Activated T-cell treated with anti-CD3 and anti-CD28 coated beads, Interleukin-2, amount 50 U/mL, for 4 hours (primary cell): Measurements from ENCODE around the gene FOXO1. TPM values are rescaled to one million over a fixed set of nuclear protein-coding genes. Genes with fewer than 3 reads are reported as not detected.
A peak's percentile ranks its signal among the peaks of the same experiment; 100 is the strongest.

ENCODE experiments used
- ATAC-seq, 2 donors: fragments of 200-7000 bp; cut with Tn5 transposase; one replicate each; pipeline ENCODE4 v1.10.0; 2021
- DNase-seq: peaks from one replicate; pipeline ENCODE4 v3.0.0-alpha.2; 2020
- H3K27me3 Mint-ChIP-seq: one replicate; pipeline ENCODE4 v1.8.0; 2021; ENCODE audit warnings: low read depth, mixed read lengths
- H3K36me3 Mint-ChIP-seq: one replicate; pipeline ENCODE4 v1.8.0; 2022; ENCODE audit warnings: mixed read lengths; ENCODE audit not compliant: insufficient read depth
- H3K4me1 Mint-ChIP-seq: one replicate; pipeline ENCODE4 v1.8.0; 2021; ENCODE audit warnings: low read depth, mixed read lengths
- H3K4me3 Mint-ChIP-seq: one replicate; pipeline ENCODE4 v1.8.0; 2021; ENCODE audit warnings: mild to moderate bottlenecking, moderate library complexity, mixed read lengths
- H3K9me3 Mint-ChIP-seq: one replicate; pipeline ENCODE4 v1.8.0; 2021; ENCODE audit warnings: mixed read lengths
- total RNA-seq, 3 donors: library from RNA; stranded (reverse); gene quantifications; one replicate each; pipeline ENCODE4 v1.2.1, GENCODE V29; 2021

FOXO1 gene
- total RNA-seq, 3 donors from 2014 or later = 61.1 to 64.0 (median 62.7) TPM

GRCh38 chr13:40660141-40660664 lies 6.2 kb downstream of the FOXO1 start:
- peaks cover 26% of the 10 kb centered on the region for H3K36me3 Mint-ChIP-seq
- peaks cover 72% of the 10 kb centered on the region for H3K4me1 Mint-ChIP-seq
- ATAC-seq (no peak), DNase-seq (no peak)
- peak overlapping the region; percentile 45 for H3K4me3 Mint-ChIP-seq
- peaks cover 4% of the 10 kb centered on the region for H3K9me3 Mint-ChIP-seq
- no peaks in the 10 kb centered on the region for H3K27me3 Mint-ChIP-seq

GRCh38 chr13:40657951-40658350 lies 8.5 kb downstream of the FOXO1 start:
- Mint-ChIP-seq H3K9me3 (peaks cover 4% of the 10 kb centered on the region), H3K4me1 (peaks cover 92% of the 10 kb centered on the region), H3K36me3 (peaks cover 27% of the 10 kb centered on the region), H3K27me3 (no peaks in the 10 kb centered on the region), H3K4me3 (peak overlapping the region; percentile 24)
- DNase-seq = no peak
- ATAC-seq = no peak

DNA sequence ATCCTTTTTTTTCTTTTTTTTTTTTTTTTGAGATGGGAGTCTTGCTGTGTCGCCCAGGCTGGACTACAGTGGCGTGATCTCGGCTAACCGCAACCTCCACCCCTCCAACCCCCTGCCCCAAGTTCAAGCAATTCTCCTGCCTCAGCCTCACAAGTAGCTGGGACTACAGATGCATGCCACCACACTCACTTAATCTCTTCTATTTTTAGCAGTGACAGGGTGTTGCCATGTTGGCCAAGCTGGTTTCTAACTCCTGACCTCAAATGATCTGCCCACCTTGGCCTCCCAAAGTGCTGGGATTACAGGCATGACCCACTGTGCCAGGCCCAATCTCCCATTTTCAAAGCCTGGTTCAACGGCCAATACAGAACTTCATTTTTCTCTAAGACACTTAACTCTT lies 9.1 kb downstream of the FOXO1 start:
- ATAC-seq = no peak
- H3K4me3 Mint-ChIP-seq = peak overlapping the region; percentile 33
- peaks cover 27% of the 10 kb centered on the region for H3K36me3 Mint-ChIP-seq
- peaks cover 93% of the 10 kb centered on the region for H3K4me1 Mint-ChIP-seq
- no peaks in the 10 kb centered on the region for H3K27me3 Mint-ChIP-seq
- H3K9me3 Mint-ChIP-seq = peaks cover 4% of the 10 kb centered on the region
- no peak for DNase-seq

DNA sequence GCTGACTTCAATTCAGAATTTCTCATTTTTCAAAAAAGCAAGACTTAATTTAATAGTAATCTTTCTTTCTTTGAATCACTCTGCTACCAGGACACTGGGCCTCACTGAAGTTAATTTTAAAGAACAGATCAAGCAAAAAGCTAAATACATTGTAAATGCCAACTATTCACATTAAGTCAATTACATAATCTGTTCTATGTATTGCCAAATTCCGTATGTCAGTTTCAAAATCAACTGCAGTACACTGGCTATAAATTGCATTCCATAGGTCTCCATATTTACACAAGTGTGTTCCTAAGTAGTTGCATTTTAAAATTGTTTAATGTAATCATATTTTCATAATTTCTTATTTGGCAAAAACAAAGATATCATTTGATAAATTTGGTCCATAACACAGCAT lies 10.1 kb downstream of the FOXO1 start:
- Mint-ChIP-seq H3K4me1 (peaks cover 94% of the 10 kb centered on the region), H3K9me3 (peaks cover 4% of the 10 kb centered on the region), H3K27me3 (no peaks in the 10 kb centered on the region), H3K36me3 (peaks cover 27% of the 10 kb centered on the region), H3K4me3 (no peak overlapping the region)
- DNase-seq (no peak), ATAC-seq (no peak)

GRCh38 chr13:40653527-40654318 lies 12.7 kb downstream of the FOXO1 start:
- no peak for DNase-seq
- H3K36me3 Mint-ChIP-seq = peaks cover 20% of the 10 kb centered on the region

GRCh38 chr13:40652588-40652940 lies 13.9 kb downstream of the FOXO1 start:
- DNase-seq = no peak
- peaks cover 3% of the 10 kb centered on the region for H3K9me3 Mint-ChIP-seq
- ATAC-seq = no peak
- peaks cover 92% of the 10 kb centered on the region for H3K4me1 Mint-ChIP-seq
- no peaks in the 10 kb centered on the region for H3K27me3 Mint-ChIP-seq
- peaks cover 10% of the 10 kb centered on the region for H3K36me3 Mint-ChIP-seq
- peak overlapping the region; percentile 69 for H3K4me3 Mint-ChIP-seq

More at GRCh38 chr13:40653527-40654318, 12.7 kb downstream of the FOXO1 start:
- H3K4me1 Mint-ChIP-seq = peaks cover 92% of the 10 kb centered on the region
- peak; percentile 90 to 93 for ATAC-seq
- peak overlapping the region; percentile 69 for H3K4me3 Mint-ChIP-seq
- no peaks in the 10 kb centered on the region for H3K27me3 Mint-ChIP-seq
- H3K9me3 Mint-ChIP-seq = peaks cover 4% of the 10 kb centered on the region

GRCh38 chr13:40651866-40652587 lies 14.4 kb downstream of the FOXO1 start:
- Mint-ChIP-seq H3K4me1 (peaks cover 92% of the 10 kb centered on the region), H3K4me3 (peak overlapping the region; percentile 69), H3K27me3 (no peaks in the 10 kb centered on the region), H3K9me3 (no peaks in the 10 kb centered on the region), H3K36me3 (peaks cover 8% of the 10 kb centered on the region)
- ATAC-seq (no peak), DNase-seq (no peak)

DNA sequence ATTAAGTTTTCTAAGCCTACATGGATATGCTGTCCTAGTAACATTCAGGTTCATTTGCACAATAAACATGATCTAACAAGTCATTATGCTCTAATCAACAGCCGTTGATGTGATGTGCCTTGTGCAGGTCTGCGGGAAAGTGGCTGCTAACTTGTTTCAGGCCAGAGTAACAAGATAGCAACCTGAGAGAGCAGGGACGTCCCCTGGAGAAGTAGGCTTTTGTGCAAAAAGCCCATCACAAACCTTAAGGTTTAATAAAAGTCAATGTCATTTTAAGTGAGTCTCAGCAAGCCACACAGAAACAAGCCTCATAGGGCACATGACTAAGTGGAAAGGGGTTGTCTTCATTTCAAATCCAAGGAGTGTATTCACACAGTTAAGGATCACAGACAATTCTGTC lies 17.6 kb downstream of the FOXO1 start:
- H3K4me1 Mint-ChIP-seq = peaks cover 96% of the 10 kb centered on the region
- H3K36me3 Mint-ChIP-seq = peaks cover 13% of the 10 kb centered on the region
- no peaks in the 10 kb centered on the region for H3K9me3 Mint-ChIP-seq
- peak in 1 of 2 donors; percentile 2 for ATAC-seq
- DNase-seq = no peak
- H3K4me3 Mint-ChIP-seq = peak overlapping the region; percentile 23
- no peaks in the 10 kb centered on the region for H3K27me3 Mint-ChIP-seq

- ATAC-seq = no peak
- no peaks in the 10 kb centered on the region for H3K9me3 Mint-ChIP-seq
- H3K4me3 Mint-ChIP-seq = no peak overlapping the region
- DNase-seq = no peak
- H3K4me1 Mint-ChIP-seq = peaks cover 94% of the 10 kb centered on the region
- no peaks in the 10 kb centered on the region for H3K27me3 Mint-ChIP-seq
- H3K36me3 Mint-ChIP-seq = peaks cover 13% of the 10 kb centered on the region
These were observed 18.4 kb downstream of the FOXO1 start for GRCh38 chr13:40648040-40648439.

DNA sequence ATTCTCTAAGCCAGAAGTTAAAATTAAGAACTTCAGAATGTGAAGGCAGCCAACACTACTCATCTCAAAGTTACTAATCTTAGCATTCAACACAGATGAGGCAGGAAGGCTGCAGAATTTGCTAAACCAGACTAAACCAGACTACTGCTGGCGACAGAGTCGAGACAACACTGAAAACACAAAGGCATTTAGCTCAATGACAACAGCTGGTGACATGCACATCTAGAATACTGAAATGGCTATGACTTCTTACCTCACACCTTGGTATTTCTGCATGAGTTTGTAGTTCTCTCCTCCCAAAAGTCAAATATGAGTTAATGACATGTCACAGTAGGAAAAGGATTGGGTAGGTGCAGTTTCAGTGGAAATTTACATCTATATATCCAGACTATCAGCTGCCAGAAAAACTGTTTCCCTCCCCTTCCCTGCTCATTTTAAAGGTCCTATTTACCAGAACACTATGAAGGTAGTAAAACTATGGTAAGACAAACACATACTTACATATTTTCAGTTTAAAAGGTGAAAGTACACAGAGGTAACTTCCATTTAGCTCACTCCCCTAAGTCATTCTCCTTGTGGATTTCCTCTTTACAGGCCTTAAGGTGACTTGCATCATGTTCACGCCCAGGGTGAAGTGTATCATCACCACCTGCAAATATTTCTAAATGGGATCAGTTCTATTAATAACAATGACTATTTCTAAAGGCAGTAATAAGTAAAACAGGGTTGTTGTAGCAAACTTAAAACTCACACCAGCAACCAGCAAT lies 21.4 kb downstream of the FOXO1 start:
- Mint-ChIP-seq H3K9me3 (no peaks in the 10 kb centered on the region), H3K36me3 (peaks cover 14% of the 10 kb centered on the region), H3K4me3 (peak overlapping the region; percentile 6), H3K4me1 (peaks cover 92% of the 10 kb centered on the region), H3K27me3 (no peaks in the 10 kb centered on the region)
- DNase-seq = no peak
- ATAC-seq = peak; percentile 55 to 64

- H3K36me3 Mint-ChIP-seq = peaks cover 17% of the 10 kb centered on the region
- no peaks in the 10 kb centered on the region for H3K27me3 Mint-ChIP-seq
- H3K4me1 Mint-ChIP-seq = peaks cover 85% of the 10 kb centered on the region
- ATAC-seq = peak; percentile 54 to 60
- no peak overlapping the region for H3K4me3 Mint-ChIP-seq
- peak; percentile 21 for DNase-seq
- H3K9me3 Mint-ChIP-seq = no peaks in the 10 kb centered on the region
These were observed 25.5 kb downstream of the FOXO1 start for GRCh38 chr13:40640845-40641458.

DNA sequence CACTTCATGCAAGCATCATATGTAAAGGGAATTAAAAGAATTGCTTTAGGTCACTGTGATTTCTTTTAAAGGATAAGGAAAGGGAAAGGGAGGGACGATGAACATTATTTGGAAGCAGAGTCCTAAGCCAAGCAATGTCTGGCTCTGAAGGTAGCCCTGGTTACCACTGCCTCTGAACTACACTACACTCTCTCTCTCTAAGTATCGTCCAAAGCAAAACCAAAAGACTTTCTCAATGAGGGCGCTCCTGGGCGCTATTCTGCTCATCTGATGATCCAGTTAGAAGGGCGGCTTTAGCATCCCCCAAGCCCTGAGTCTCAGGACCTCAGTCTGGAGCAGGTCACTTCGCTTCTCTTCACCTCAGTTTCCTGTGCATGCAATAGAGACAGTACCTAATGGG lies 26.2 kb downstream of the FOXO1 start:
- no peaks in the 10 kb centered on the region for H3K27me3 Mint-ChIP-seq
- ATAC-seq (no peak), DNase-seq (no peak)
- H3K4me1 Mint-ChIP-seq = peaks cover 85% of the 10 kb centered on the region
- H3K9me3 Mint-ChIP-seq = no peaks in the 10 kb centered on the region
- H3K4me3 Mint-ChIP-seq = peak overlapping the region; percentile 42
- peaks cover 18% of the 10 kb centered on the region for H3K36me3 Mint-ChIP-seq

GRCh38 chr13:40639221-40639681 lies 27.2 kb downstream of the FOXO1 start:
- H3K4me3 Mint-ChIP-seq = no peak overlapping the region
- H3K36me3 Mint-ChIP-seq = peaks cover 13% of the 10 kb centered on the region
- ATAC-seq (no peak), DNase-seq (no peak)
- no peaks in the 10 kb centered on the region for H3K9me3 Mint-ChIP-seq
- H3K27me3 Mint-ChIP-seq = no peaks in the 10 kb centered on the region
- peaks cover 85% of the 10 kb centered on the region for H3K4me1 Mint-ChIP-seq

- H3K36me3 Mint-ChIP-seq = peaks cover 10% of the 10 kb centered on the region
- no peak overlapping the region for H3K4me3 Mint-ChIP-seq
- H3K9me3 Mint-ChIP-seq = no peaks in the 10 kb centered on the region
- DNase-seq (no peak), ATAC-seq (no peak)
- H3K27me3 Mint-ChIP-seq = no peaks in the 10 kb centered on the region
- H3K4me1 Mint-ChIP-seq = peaks cover 86% of the 10 kb centered on the region
These were observed 28.8 kb downstream of the FOXO1 start for GRCh38 chr13:40637643-40638042.
